Peyer's patch (tissue), 4 donors: Measurements from ENCODE around the gene TMEM229B.

ENCODE experiments used
- CTCF ChIP-seq, 6 experiments: fragments of 450-650 bp in 4 of 6; fragments of 200-600 bp in 2 of 6; sonication (generic) in 1 of 6; IDR thresholded peaks; one replicate each; pipeline ENCODE4 v1.5.1; 2017 to 2019; ENCODE audit warnings: antibody characterized with exemption in 6 of 6, mild to moderate bottlenecking in 3 of 6, moderate library complexity in 1 of 6
- POLR2A ChIP-seq, 2 donors: fragments of 450-650 bp; IDR thresholded peaks; one replicate each; pipeline ENCODE4 v1.5.1; 2017; ENCODE audit warnings: antibody characterized with exemption in 2 of 2, mild to moderate bottlenecking in 2 of 2, moderate library complexity in 2 of 2

- no peak for TF ChIP-seq CTCF (IDR thresholded peaks at IDR 0.05)
- TF ChIP-seq POLR2A (IDR thresholded peaks at IDR 0.05): no peak
Observed at GRCh38 chr14:67438969-67439368, 49.6 kb downstream of the TMEM229B start.
